ENCODE measurements around the gene DNASE1L3.
A peak's percentile ranks its signal among the peaks of the same experiment; 100 is the strongest.

DNASE1L3 gene

DNA sequence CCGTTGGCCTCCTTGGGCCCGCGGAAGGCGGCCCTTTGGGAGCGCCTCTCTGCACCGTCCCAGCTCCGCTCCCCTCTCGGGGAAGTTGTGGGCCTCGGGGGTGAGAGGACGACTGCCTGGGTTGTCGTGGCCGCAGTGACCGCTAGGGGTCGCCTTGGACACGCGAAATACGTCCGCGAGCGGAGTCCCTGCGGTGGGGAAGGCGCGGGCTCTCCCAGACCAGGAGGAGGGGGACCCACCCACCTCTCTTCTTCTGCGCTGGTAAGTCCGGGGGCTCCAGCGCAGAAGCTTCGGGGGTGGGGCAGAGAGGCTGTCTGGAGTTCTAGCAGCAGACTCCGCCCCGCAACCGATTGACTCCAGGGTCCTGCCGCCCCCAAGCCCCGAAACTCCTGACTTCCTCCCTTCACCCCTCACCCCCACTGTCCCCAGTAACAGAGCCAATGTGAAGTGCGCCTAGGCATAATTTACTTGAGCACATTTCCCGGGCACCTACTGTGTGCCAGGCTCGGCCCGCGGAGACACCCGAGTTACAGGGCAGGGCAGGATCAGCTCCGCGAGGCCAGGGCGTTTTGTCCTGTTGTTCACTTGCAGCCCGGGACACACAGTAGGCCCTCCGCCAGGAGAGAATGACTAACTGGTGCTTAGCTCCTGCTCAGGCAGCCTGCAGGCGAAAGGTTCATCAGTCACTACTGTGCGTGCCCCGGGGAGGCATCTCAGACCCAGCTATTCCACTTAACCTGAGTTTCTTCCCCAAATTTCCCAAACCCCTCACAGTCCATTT, 32.8 kb downstream of the DNASE1L3 start:
- DNase-seq, result peak; percentile 78

DNA sequence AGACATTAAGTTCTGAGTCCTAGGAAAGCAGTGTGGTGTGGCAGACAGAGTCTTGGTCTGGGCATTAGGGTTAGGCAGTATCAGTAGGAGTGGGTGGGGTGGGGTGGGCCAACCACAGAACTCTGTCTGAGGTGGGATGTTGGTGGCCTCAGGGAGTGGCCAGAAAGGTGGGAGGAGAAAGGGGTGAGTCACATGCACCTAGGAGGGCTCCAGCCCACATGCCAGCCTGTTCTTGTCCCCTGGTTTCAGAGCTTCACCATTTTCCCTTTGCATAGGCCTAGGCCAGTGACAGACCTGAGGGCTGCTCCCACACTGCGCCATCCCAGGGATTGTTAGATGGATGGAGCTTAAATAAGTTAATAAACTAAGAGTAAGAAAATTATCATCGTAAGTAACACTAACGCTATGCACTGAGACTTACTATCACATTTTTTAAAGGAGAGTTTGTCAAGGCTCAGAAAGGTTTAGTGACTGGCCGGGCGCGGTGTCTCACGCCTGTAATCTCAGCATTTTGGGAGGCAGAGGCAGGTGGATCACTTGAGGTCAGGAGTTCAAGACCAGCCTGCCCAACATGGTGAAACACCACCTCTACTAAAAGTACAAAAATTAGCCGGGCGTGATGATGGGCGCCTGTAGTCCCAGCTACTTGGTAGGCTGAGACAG, 33.8 kb downstream of the DNASE1L3 start:
- DNase-seq, result no peak

DNA sequence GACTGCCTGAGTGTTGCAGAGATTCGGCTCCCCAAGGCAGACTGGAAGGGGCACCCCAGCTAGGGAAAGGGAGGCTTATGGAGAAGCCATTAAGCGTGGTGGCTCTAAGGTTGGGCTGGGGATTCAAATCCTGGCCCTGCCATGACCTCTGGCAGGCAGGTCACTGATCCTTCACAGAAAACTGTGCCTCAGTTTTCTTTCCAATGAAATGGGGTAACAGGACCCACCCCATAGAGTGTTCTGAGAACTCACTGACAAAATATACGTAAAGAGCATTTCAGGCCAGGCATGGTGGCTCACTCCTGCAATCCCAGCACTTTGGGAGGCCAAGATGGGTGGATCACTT, 34.6 kb downstream of the DNASE1L3 start:
- DNase-seq, result no peak

DNA sequence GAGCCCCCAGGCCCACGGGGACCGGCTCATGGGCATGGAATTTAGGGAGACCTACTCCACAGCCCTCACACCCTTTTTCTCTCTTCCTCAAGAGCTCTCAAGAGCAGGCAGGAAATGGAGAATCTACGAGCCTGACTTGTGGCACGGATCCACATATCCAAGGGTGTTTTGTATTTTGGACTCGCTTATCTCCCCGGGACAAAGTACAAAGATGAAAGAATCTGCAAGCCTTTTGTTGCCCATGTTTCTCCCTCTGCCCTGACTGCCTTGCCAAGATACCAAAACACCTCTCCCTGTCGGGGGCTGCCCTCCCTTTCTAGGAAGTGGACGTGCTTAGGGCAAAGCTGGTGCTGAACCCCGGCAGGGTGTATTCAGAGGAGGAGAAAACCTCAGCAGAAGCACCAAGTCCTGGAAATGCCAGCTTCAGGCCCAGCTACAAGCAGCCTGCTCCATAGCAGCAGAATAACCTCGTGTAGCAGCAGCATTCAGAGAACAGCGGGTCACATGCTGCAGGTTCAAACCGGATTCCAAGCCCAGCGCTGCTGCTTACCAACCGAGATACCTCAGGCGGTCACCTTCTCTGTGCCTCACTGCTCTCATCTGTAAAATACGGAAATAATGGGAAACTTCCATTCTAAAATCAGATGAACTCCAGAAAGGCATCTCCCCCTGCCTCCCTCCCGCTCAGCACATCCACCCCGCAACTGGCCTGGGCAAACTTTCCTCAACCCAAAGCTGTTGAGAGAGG, 35.2 kb downstream of the DNASE1L3 start:
- peak; percentile 54 for DNase-seq

DNA sequence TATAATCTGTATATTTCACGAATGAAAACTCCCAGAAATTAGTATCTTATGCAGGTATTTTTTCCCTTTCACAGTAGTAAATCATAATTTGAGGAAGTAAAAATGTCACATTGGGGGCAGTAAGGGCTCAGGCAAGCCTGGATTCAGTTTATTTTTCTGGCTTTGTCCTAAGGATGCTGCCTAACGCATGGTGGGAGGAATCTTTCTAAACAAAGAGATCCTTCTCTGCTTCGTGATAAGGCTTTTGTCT, 35.7 kb downstream of the DNASE1L3 start:
- no peak for DNase-seq

DNA sequence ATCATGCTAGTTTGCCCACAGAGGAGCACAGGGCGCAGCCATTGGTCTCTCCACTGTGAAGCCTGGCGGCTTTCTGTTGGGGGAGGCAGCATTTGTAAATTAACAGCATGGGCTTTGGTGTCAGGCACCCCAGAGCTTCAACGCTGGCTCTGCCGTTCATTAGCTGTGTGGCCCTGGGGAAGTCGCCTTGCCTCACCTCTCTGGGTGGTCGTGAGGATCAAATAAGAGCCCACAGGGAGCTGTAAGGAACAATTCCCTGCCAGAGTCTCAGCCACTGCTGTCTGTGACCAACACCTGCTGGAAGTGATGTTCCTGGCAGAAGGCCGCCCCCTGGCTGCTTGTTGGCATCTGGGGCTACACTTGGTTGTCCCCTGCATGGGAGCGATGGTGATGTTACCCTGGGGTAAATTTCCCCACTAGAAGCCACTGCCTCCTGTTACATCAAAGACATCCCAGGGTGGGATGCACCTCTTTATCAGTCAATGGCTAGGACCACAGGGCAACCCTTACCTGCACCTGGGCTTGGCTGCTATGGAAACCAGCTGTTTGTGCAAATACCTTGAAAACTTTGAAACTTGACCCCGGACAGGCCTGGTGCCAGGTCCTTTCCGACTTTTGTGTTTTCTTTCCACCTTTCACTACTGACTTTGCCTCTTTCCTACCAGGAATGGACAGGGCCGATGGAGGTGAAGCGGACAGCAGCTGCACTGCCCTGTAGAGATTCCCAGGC, 36.9 kb downstream of the DNASE1L3 start:
- DNase-seq, result no peak

DNA sequence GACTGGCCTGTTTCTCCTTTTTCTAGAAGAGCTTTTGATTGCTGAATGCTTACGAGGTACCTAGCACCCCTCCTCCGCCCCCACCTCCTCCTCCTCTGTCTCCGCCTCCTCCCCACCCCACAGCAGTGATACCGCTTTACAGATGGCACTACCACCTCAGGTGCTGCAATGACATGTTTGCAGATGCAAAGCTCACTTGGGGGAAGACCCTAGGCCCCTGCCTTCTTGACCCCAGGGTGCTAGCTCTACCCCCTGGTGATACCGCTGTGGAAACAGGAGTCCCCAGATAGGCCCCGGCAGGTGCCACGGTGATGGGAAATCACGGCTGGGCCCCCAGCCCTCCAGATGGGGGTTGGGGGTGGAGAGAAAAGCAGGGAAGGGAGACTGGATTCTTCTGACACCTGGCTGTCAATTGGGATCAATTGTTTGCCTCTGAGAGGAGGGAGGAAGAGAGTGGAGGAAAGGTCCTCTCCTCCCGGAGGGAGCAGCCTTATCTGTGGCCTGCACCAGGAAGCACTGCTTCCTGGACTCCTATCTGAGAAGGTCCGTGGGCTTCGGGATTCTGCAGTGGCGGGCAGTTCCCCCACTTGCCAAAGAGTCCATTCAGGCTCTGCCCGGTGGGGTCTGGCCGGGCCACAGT, 37.6 kb downstream of the DNASE1L3 start:
- DNase-seq, result no peak

DNA sequence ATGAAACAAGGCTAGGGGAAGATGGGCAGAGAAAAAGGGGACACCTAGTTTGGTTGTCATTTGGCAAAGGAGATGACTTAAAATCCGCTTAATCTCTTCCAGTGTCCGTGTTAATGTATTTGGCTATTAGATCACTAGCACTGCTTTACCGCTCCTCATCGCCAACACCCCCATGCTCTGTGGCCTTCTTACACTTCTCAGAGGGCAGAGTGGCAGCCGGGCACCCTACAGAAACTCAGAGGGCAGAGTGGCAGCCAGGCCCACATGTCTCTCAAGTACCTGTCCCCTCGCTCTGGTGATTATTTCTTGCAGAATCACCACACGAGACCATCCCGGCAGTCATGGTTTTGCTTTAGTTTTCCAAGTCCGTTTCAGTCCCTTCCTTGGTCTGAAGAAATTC, 39.6 kb downstream of the DNASE1L3 start:
- DNase-seq, result no peak

DNA sequence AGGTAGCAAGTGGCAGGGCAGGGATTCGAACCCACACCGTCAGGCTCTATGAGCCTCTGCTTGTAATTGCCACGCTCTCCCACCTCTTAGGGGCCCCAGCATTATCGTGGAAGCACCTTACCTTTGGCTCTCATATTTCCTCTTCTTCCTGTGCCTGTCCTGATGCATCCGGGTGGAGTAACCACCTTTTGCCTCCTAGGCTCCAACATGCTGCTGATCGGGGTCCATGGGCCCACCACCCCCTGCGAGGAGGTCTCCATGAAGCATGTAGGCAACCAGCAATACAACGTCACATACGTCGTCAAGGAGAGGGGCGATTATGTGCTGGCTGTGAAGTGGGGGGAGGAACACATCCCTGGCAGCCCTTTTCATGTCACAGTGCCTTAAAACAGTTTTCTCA, 40.4 kb downstream of the DNASE1L3 start:
- no peak for DNase-seq

DNA sequence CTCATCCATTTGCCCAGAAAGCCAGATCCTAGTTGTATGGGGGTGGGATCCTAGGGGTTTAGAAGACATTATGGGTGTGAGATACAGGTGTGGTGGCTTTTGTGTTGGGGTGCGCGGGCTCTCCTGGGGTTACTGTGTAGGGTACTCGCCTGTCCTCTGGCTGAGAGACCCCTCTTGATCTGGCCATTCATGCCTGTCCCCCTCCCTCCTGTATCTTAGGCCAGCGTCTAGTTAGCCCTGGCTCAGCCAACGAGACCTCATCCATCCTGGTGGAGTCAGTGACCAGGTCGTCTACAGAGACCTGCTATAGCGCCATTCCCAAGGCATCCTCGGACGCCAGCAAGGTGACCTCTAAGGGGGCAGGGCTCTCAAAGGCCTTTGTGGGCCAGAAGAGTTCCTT, 41.4 kb downstream of the DNASE1L3 start:
- DNase-seq, result no peak

DNA sequence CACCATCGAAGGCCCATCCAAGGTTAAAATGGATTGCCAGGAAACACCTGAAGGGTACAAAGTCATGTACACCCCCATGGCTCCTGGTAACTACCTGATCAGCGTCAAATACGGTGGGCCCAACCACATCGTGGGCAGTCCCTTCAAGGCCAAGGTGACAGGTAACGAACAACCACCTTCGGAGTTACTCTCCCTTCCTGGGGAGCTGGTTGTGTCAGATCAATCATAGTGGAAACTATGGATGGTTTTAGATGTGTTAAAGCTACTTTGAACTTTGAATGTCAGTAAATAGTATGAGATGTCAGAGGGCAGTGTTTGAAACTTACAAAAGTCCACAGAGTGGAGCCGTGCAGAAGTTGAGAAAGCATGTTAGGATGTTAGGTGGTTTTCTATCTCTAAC, 42.3 kb downstream of the DNASE1L3 start:
- DNase-seq, result no peak

DNA sequence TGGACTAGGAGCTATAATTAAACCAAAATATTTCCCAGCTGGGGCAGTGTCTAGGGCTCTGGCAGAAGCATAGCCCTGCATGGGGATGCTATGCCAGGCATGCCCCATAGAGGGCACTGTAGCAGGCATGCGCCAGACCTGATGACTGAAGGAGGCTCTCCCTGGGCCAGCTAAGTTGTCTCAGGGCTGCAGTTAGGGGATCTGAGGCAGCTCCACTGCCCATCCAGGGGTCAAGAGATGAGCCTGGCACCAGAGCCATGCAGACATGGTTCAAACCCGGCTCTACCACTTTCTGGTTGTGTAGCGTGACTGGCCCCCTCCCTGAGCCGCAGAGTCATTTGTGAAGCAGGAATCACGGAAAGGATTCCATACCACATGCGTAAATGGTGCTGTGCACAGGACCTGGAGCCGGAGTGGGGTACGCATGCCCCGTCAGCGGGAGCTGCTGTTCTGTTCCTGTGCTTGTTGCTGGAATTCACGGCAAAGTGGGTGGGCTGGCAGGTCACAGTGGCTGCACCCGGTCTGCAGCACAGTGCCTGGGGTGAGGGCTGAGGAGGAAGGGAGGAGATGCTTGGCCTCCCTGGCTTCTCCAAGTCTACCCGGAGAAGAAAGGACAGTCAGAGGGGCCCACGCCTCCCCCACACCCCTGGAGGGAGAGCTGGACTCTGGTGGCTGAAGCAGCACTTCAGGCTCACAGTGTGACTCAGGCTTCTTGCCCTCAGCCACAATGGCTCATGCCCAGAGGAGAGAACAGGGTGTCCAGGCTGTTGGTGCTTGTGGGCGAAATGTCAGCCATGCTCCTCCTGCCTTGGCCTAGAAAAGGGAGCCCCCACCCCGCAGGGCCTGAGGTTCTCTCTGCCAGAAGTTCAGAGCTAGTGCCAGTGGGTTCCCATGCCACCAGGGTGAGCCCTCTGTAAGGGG, 43.1 kb downstream of the DNASE1L3 start:
- DNase-seq, result peak; percentile 53

DNA sequence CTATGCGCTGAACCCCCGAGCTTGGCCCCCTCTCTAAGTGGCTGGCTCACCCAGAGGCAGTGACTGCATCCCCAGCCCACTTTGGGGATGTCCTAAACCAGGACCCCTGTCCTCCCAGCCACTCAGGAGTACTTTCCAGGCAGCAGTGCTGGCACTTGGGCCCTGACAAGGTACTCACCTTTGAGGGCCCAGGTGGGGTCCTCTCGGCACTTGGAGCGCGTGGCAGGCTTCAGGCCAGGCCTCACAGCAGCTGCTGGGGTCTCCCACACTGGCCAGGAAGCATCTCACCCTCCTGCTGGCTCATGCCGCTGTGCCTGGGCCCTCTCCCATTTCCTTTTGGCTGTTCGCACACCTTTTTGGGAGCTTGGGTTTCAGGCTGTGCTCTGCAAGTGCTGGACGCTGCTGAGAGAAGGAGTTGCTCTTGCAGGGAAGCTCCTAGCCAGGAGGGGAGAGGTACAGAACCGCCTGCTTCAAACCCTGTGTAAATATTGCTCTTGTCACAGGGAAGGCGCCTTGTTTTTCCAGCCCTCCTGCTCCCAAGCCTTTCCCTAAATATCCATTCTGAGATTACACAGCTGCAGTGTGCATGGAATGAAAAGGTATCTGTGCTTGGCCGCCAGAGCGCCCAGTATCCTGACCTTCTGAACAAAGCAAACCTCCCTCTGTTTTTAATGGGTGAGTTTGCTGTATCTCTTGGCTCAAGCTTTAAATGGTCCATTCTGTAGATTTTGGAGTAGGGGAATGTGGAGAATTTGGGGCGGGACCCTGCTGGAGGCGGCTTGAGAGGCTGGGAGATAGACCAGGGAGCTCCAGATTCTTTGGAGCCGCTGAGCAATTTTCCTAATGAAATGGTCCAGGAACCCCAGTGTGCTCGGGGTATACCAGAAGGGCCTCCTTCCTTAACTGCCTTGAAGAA, 45.6 kb downstream of the DNASE1L3 start:
- DNase-seq, result peak; percentile 57

DNA sequence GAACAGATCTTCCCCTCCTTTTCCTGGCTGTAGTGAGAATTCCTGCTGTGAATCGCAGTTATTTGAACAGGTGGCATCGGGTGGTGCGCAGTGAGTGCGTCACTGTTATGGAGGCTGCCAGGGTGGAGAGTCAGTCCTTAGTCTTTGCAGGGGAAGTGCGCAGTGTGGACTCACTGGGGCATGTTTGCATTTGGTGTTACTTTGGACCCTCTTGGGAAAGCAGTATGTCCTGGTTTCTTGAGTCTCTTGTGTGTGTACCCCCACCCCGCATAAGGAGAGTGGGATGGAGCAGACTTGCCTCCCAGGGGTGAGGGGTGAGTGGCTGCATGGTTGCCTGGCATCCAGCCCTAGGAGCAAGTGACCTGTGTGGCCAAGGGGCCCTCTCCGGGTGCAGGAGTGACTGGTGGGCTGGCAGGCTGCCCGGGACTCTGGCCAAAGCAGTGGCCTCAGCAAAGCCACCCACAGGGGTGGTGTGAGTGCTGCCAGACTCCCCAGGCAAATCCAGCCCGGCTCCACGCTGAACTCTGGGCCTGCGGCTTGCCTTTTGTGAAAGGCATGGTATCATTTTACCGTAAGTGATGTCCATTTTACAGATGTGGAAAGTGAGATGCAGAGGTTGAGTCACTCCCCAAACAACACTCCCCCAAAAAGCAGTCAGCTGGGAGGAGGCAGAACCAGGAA, 46.4 kb downstream of the DNASE1L3 start:
- DNase-seq, result no peak

DNA sequence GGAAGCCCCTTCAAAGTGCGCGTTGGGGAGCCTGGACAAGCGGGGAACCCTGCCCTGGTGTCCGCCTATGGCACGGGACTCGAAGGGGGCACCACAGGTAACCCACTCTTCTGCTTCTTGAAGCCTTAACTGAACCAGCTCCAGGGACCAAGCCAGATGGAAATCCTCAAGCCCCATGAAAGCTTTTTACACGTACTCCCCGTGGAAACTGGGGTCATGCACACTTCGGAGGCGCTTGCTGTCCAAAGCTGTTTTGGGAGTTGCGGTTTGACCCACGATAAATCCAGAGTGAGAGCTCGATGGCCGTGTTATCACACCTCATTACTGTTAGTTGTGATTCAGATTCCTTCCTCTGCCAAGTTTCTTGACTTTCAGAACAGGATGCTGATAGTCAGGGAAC, 47.5 kb downstream of the DNASE1L3 start:
- DNase-seq, result no peak

DNA sequence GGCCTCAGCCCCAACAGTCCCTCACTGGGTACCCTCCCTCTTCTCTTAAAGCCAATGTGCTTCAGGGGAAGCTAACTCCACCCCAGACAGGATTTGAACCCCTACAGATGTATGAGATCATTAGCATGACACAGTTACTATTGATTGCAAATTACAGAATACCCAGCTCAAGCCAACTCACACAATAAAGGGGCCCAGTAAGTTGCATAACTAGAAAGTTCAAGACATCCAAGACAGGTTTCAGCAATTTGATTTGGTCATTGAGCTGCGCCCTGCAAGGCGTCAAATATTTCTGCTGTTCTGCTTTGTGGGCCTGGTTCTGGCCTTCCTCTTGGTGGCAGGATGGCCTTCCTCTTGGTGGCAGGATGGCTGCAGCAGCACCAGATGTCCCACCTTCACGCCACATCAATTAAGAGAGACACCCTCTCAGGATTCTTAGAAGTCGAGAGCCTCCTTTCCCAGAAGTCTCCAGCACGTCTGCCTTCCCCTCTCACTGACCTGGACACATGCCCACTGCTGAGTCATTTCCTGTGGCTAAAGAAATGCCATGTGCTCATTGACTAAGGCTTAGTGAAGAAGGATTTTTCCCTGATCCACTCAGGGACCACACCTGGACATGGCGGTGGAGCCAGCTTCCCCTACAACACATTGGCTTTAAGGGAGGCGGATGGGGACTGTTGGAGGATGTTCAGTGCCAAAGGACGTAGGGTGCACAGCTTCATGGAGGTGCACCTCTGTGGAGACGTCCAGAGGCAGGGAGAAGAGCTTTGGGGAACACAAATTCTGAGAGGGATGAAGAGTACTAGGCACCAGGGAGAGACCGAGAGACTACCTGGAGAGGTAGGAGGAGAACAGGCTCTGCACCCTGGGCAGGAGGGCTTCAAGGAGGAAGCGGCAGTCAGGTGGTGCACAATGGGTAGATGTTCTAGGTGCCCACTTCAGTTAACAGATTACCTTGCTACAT, 49.1 kb downstream of the DNASE1L3 start:
- DNase-seq, result peak; percentile 97

DNA sequence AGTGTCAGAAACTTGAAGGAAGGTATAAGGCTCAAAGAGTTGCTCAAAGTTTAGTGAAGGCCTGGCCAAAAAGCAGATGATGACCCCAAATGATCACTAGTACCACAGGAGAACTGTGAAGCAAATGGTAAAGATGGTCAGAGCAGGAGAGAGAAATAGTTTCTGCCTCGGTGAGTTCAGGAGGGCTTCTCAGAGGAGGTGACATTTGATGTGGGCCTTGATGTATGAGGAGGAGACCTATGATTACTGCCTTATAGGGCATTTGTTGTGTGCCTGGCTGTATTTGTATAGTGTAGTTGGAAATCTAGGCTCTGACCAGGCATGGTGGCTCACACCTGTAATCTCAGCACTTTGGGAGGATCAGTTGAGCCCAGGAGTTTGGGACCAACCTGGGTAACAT, 50.4 kb downstream of the DNASE1L3 start:
- DNase-seq, result no peak

DNA sequence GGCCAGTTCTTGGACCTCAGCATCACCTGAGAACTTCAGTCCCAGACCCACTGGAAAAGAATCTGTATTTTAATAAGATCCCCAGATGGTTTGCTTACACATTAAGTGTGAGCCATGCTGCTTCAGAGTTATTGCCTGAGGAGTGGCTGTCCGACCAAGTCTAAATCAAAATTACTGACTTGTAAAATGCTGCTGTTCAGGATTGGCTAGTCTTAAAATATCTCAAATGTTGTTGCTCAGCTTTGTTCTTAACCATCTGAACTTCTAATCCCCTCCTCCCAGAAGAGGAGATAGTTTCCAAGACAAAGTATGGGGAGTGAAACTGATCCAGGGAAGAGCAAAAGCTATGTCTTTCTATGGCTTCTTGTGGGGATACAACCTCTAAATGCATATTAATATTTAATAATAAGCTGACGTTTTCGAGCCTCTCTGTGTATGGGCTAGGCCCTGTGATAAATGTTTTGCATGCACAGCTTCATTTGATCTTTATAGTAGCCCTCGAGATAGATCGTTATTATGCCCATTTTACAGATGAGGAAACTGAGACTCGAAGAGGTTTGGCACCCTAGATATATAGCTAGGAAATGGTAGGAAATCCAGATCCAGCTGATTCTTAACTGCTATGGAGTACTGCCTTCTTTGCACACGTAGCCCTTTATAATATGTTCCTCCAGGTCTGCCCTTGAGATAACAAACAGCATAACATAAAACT, 52.2 kb downstream of the DNASE1L3 start:
- no peak for DNase-seq
